Osteoblast (primary cell): ENCODE measurements around the gene ENO4. TPM values are rescaled to one million over a fixed set of nuclear protein-coding genes. Genes with fewer than 3 reads are reported as not detected.

Source experiments
- DNase-seq: peaks from one replicate; pipeline ENCODE4 v3.0.0; 2011; ENCODE audit warnings: low spot score, mixed read lengths; ENCODE audit not compliant: insufficient read length; ENCODE audit errors: missing footprints
- H2AFZ ChIP-seq: 2 replicates; pipeline ENCODE4 v1.6.0; 2011; ENCODE audit warnings: mild to moderate bottlenecking, low read length
- H3K27ac ChIP-seq: 2 replicates; pipeline ENCODE4 v1.5.1; 2011; ENCODE audit warnings: mild to moderate bottlenecking, low read depth, low read length, moderate library complexity
- H3K27me3 ChIP-seq: 2 replicates; pipeline ENCODE4 v1.6.0; 2012; ENCODE audit warnings: mild to moderate bottlenecking, control low read depth, inconsistent platforms, low read length, moderate library complexity; ENCODE audit not compliant: insufficient read depth
- H3K36me3 ChIP-seq: 2 replicates; pipeline ENCODE4 v1.5.1; 2011; ENCODE audit warnings: mild to moderate bottlenecking, low read length, control low read depth, moderate library complexity; ENCODE audit not compliant: insufficient read depth
- H3K4me1 ChIP-seq: 2 replicates; pipeline ENCODE4 v1.5.1; 2011; ENCODE audit warnings: mild to moderate bottlenecking, low read length, control low read depth, moderate library complexity; ENCODE audit not compliant: insufficient read depth
- H3K4me2 ChIP-seq: 2 replicates; pipeline ENCODE4 v1.6.0; 2011; ENCODE audit warnings: mild to moderate bottlenecking, low read length; ENCODE audit not compliant: insufficient read depth
- H3K4me3 ChIP-seq: fragments of 200-600 bp; sonication (generic); 3 replicates; pipeline ENCODE4 v1.5.1; 2012; ENCODE audit warnings: mild to moderate bottlenecking, low read length, inconsistent platforms; ENCODE audit not compliant: insufficient read depth
- H3K79me2 ChIP-seq: 2 replicates; pipeline ENCODE4 v1.6.0; 2012; ENCODE audit warnings: mild to moderate bottlenecking, low read length, control low read depth, inconsistent platforms; ENCODE audit not compliant: insufficient read depth
- H3K9me3 ChIP-seq: 2 replicates; pipeline ENCODE4 v1.5.1; 2011; ENCODE audit warnings: low read depth, low read length, control low read depth
- H4K20me1 ChIP-seq: 2 replicates; pipeline ENCODE4 v1.6.0; 2012; ENCODE audit warnings: mild to moderate bottlenecking, low read length, control low read depth; ENCODE audit not compliant: insufficient read depth
- total RNA-seq: library from RNA; depleted of rRNA; stranded (reverse); fragments of >200 nt; gene quantifications from 2 replicates; pipeline ENCODE4 v1.2.3, GENCODE V29; 2012
- TF ChIP-seq, protein P1 (sequence below): IDR thresholded peaks from 2 replicates; pipeline ENCODE4 v1.5.1; 2011; ENCODE audit warnings: mild to moderate bottlenecking, low read depth, low read length, moderate library complexity; ENCODE audit errors: extremely low read depth

The ENO4 gene
- total RNA-seq, 1 donor: 0.36 TPM

DNA sequence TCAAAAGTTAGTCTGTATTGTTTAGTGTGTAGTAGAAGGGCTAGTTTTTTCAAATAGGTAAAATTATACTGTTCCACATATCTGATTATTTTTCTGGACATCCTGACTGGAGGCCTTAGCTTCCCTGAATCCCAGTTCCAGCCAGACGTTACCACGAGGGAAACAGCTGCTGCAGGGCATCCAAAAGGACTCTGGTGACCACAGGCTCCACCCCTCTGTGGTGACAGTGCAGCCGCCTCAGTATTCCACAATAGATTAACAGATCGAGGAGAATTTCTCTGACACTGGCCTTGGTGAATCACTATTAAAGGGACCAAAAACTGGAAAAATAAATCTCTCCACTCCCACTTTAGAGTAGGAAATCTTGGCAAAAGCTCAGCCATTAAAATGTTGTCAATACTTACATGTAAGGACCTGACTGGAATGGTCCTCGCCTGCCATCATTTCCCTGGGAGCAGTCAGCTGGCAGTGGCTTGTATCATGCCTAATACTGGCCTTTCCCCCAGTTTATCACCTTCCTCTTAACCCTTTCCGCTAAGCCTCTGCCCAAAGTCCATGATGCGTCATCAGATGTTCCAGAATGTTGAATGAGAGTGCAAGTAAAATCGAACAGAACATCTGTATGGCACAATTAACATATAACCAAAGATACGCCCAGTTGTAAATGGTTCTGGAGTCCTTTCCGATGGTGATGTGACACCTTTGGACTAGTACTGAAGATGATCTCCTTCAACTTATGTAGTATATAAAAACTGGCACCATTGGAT, 31.6 kb downstream of the ENO4 start:
- H3K4me3 ChIP-seq: no peak overlapping the region
- no peak overlapping the region for H2AFZ ChIP-seq
- TF ChIP-seq, protein P1, sequence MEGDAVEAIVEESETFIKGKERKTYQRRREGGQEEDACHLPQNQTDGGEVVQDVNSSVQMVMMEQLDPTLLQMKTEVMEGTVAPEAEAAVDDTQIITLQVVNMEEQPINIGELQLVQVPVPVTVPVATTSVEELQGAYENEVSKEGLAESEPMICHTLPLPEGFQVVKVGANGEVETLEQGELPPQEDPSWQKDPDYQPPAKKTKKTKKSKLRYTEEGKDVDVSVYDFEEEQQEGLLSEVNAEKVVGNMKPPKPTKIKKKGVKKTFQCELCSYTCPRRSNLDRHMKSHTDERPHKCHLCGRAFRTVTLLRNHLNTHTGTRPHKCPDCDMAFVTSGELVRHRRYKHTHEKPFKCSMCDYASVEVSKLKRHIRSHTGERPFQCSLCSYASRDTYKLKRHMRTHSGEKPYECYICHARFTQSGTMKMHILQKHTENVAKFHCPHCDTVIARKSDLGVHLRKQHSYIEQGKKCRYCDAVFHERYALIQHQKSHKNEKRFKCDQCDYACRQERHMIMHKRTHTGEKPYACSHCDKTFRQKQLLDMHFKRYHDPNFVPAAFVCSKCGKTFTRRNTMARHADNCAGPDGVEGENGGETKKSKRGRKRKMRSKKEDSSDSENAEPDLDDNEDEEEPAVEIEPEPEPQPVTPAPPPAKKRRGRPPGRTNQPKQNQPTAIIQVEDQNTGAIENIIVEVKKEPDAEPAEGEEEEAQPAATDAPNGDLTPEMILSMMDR: no peak
- no peaks in the 10 kb centered on the region for H3K36me3 ChIP-seq
- H3K27ac ChIP-seq: no peak overlapping the region
- H3K4me1 ChIP-seq: no peaks in the 10 kb centered on the region
- H3K79me2 ChIP-seq: no peaks in the 10 kb centered on the region
- no peaks in the 10 kb centered on the region for H3K27me3 ChIP-seq
- H3K9me3 ChIP-seq: no peaks in the 10 kb centered on the region
- H3K4me2 ChIP-seq: no peak overlapping the region
- H4K20me1 ChIP-seq: no peaks in the 10 kb centered on the region
- no peak for DNase-seq

DNA sequence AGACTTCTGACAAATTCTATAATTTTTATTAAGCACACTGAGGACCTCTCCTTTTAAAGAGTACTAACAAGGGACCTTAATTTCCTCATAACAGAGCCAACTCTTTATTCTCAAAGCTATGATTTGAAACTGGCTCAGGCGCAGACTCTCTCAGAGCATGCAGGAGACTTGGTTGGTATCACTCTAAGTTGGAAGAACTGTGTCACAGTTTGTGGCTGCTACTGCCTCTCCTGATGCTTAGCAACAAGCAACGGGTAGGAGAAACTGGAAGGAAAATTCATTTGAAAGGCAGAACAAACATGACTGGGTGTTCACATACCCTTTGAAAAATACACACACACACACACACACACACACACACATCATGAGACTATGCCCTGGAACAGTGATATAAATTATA, 33.3 kb downstream of the ENO4 start:
- no peak overlapping the region for H2AFZ ChIP-seq
- DNase-seq: no peak

DNA sequence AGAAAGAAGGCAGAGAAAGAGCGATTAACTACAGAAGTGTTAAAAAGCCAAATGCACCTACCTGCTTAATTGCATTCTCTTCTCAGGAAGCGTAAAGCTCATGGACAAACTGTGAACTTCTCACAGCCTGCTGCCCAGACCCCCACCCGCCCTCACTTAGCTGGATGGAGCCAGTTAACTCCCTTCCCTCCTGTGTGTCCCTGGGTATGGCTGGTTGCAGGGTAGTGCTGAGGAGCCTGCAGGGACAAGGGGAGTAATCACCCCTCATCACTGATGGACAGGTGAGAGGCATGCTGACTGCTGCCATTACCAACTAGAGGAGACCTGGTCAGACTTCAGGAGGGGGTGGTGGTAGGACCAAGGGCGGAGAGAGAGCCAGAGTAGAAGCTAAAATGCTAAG, 37.5 kb downstream of the ENO4 start:
- H3K27me3 ChIP-seq: no peaks in the 10 kb centered on the region
- TF ChIP-seq, protein P1: no peak
- H3K36me3 ChIP-seq: no peaks in the 10 kb centered on the region
- no peak for DNase-seq
- H3K4me1 ChIP-seq: peaks cover 13% of the 10 kb centered on the region
- no peak overlapping the region for H3K27ac ChIP-seq
- no peaks in the 10 kb centered on the region for H4K20me1 ChIP-seq
- no peak overlapping the region for H3K4me3 ChIP-seq
- no peak overlapping the region for H3K4me2 ChIP-seq
- H3K9me3 ChIP-seq: no peaks in the 10 kb centered on the region
- no peaks in the 10 kb centered on the region for H3K79me2 ChIP-seq
- H2AFZ ChIP-seq: no peak overlapping the region

More for the DNA sequence above, 33.3 kb downstream of the ENO4 start:
- Histone ChIP-seq H3K4me2 (no peak overlapping the region), H4K20me1 (no peaks in the 10 kb centered on the region), H3K9me3 (no peaks in the 10 kb centered on the region), H3K27me3 (no peaks in the 10 kb centered on the region), H3K36me3 (no peaks in the 10 kb centered on the region), H3K79me2 (no peaks in the 10 kb centered on the region), H3K4me1 (no peaks in the 10 kb centered on the region), H3K4me3 (no peak overlapping the region), H3K27ac (no peak overlapping the region)
- TF ChIP-seq, protein P1: no peak

DNA sequence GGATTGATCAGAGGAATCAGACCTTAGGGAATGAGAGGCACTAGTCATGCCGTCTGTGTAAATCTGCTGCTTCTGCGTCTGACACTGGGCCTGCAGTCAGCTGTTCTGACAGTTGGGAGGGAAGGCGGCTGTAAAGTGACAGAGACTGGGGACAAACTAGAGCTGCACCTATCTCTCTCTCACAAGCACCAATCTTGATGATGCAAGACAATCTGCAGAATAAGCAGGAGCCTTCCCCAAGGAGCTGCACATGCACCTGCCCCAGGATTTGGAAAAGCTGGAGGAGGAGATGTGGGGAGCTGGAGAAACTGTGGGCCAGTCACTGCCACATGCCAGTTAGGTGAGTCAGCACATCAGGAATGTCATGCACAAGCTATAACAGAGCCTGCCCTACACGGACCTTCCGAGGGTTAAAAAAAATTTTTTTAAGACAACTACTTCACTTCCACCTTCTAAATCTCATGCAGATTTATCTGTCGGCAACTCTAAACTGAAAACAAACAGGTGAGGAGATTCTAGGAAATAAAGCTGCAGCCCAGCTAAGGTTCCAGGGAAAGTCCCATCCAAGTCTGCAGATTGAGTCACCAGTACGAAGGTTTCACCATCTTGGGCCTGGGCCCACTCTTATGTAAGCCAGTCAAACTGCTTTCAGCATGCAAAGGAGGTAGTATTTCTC, 39.2 kb downstream of the ENO4 start:
- Histone ChIP-seq H3K27ac (no peak overlapping the region), H3K4me2 (peak overlapping the region; percentile 39), H3K27me3 (no peaks in the 10 kb centered on the region), H3K9me3 (no peaks in the 10 kb centered on the region), H2AFZ (no peak overlapping the region), H3K4me1 (peaks cover 13% of the 10 kb centered on the region), H4K20me1 (no peaks in the 10 kb centered on the region), H3K36me3 (no peaks in the 10 kb centered on the region), H3K79me2 (no peaks in the 10 kb centered on the region), H3K4me3 (no peak overlapping the region)
- TF ChIP-seq, protein P1: no peak
- peak; percentile 76 for DNase-seq
